Measurements from ENCODE around the gene COL6A2. TPM values are rescaled to one million over a fixed set of nuclear protein-coding genes. Genes with fewer than 3 reads are reported as not detected.

Gene COL6A2
- total and polyA plus RNA-seq, 2 experiments from 2014 or later: 28.4 to 89.2 TPM

DNA sequence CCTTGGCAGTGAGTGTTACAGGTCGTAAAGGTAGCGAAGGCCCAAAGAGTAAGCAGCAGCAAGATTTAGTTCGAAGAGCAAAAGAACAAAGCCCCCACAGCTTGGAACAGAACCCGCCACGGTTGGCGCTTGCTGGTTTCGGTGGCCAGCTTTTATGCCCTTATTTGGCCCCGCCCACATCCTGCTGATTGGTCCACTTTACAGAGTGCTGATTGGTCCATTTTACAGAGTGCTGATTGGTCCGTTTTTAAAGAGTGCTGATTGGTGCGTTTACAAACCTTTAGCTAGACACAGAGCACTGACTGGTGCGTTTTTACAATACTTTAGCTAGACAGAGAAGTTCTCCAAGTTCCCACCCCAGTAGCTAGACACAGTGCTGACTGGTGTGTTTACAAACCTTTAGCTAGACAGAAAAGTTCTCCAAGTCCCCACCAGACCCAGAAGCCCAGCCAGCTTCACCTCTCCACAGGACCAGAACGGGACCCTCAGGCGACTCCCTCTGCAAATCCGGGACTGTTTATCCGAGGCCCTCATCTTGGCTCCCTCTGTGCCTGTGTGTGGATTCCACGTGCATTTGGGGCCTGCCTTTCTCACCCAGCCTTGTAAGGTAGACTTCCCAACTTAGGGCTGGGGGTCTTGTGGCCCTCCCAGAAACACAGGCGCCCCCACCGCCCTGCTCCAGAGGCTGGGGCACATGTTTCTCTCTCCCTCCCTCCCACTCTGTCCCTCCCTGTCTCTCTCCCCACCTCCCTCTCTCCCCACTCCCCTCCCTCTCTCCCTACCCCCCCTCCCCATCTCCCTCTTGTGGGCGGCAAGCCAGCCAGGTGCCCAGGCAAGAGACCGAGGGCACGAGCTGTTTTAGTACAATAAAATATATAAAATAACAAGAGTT is 44.9 kb downstream of the COL6A2 start:
- Histone ChIP-seq H4K20me1 (replicated peaks; ENCODE audit: insufficient read depth) (no peaks in the 10 kb centered on the region), H3K4me1 (ENCODE audit: insufficient read depth) (no peaks in the 10 kb centered on the region), H3K4me3 (no peak overlapping the region), H3K4me2 (no peak overlapping the region), H3K36me3 (ENCODE audit: insufficient read depth) (no peaks in the 10 kb centered on the region), H3K27me3 (ENCODE audit: insufficient read depth) (no peaks in the 10 kb centered on the region), H3K9me2 (ENCODE audit: insufficient read depth) (no peaks in the 10 kb centered on the region), H2AFZ (no peak overlapping the region), H3K27ac (ENCODE audit: low read depth) (no peak overlapping the region), H3F3A (replicated peaks; ENCODE audit: low read depth) (0 out of 2 replicates have a peak, but pooled peaks cover 3% of the 10 kb centered on the region), H3K79me2 (replicated peaks; ENCODE audit: insufficient read depth) (no peaks in the 10 kb centered on the region)
- H3K27ac Mint-ChIP-seq: no peak overlapping the region
- H3K27me3 Mint-ChIP-seq (ENCODE audit: insufficient read depth, low read depth, poor library complexity): peaks cover 9% of the 10 kb centered on the region
- TF ChIP-seq JUNB (IDR thresholded peaks at IDR 0.05; ENCODE audit: unreplicated experiment): no peak
- TF ChIP-seq ZNF331 (CRISPR knock-in tag; IDR thresholded peaks at IDR 0.05; ENCODE audit: low read depth): no peak
- no peak for TF ChIP-seq ZNF114 (CRISPR knock-in tag; IDR thresholded peaks at IDR 0.05)
- no peak for TF ChIP-seq ETS1 (IDR thresholded peaks at IDR 0.05)
- no peak for TF ChIP-seq ZNF462 (CRISPR knock-in tag; IDR thresholded peaks at IDR 0.05)
- TF ChIP-seq, protein P1, sequence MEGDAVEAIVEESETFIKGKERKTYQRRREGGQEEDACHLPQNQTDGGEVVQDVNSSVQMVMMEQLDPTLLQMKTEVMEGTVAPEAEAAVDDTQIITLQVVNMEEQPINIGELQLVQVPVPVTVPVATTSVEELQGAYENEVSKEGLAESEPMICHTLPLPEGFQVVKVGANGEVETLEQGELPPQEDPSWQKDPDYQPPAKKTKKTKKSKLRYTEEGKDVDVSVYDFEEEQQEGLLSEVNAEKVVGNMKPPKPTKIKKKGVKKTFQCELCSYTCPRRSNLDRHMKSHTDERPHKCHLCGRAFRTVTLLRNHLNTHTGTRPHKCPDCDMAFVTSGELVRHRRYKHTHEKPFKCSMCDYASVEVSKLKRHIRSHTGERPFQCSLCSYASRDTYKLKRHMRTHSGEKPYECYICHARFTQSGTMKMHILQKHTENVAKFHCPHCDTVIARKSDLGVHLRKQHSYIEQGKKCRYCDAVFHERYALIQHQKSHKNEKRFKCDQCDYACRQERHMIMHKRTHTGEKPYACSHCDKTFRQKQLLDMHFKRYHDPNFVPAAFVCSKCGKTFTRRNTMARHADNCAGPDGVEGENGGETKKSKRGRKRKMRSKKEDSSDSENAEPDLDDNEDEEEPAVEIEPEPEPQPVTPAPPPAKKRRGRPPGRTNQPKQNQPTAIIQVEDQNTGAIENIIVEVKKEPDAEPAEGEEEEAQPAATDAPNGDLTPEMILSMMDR (conservative IDR thresholded peaks at IDR 0.05; ENCODE audit: low read depth in 2 of 2): no peak
- no peak for TF ChIP-seq NANOG (IDR thresholded peaks at IDR 0.05; ENCODE audit: borderline replicate concordance)
- TF ChIP-seq STAT1 (IDR thresholded peaks at IDR 0.05; ENCODE audit: unreplicated experiment): no peak
- TF ChIP-seq REST (IDR thresholded peaks at IDR 0.05; ENCODE audit: unreplicated experiment): no peak
- TF ChIP-seq POLR2AphosphoS5 (IDR thresholded peaks at IDR 0.05; ENCODE audit: low read depth): no peak
- no peak for TF ChIP-seq EZH2 (IDR thresholded peaks at IDR 0.05; ENCODE audit: low read depth, unreplicated experiment)
- no peak for TF ChIP-seq CREB1 (CRISPR knock-in tag; IDR thresholded peaks at IDR 0.05; ENCODE audit: low read depth)
- TF ChIP-seq EZH2phosphoT487 (IDR thresholded peaks at IDR 0.05; ENCODE audit: unreplicated experiment): no peak
- H3K4me1 Mint-ChIP-seq: peaks cover 8% of the 10 kb centered on the region
- no peak for ATAC-seq
- no peak overlapping the region for H3K4me3 Mint-ChIP-seq
- H3K9me3 Mint-ChIP-seq: peaks cover 4% of the 10 kb centered on the region; the same call in 2 of the 3 replicates
- peaks cover 17% of the 10 kb centered on the region for H3K36me3 Mint-ChIP-seq (ENCODE audit: low read depth)
- no peak for DNase-seq (ENCODE audit: low spot score)

All from GM23338 (cell line).